Fibroblast of mammary gland (primary cell): ENCODE data around the gene WDR70.

Experiments
- DNase-seq: peaks from one replicate; pipeline ENCODE4 v3.0.0-alpha.2; 2010; ENCODE audit warnings: low read depth
- H3K4me3 ChIP-seq: 2 replicates; pipeline ENCODE4 v1.5.1; 2011; ENCODE audit warnings: low read depth, mild to moderate bottlenecking, low read length, moderate library complexity; ENCODE audit not compliant: control insufficient read depth
- CTCF ChIP-seq: conservative IDR thresholded peaks from 2 replicates; pipeline ENCODE4 v1.5.1; 2011; ENCODE audit warnings: low read depth, low read length, inconsistent platforms; ENCODE audit not compliant: control insufficient read depth, insufficient read depth

The WDR70 gene

GRCh38 chr5:37565062-37565670 lies 186.0 kb downstream of the WDR70 start:
- H3K4me3 ChIP-seq = no peak overlapping the region
- DNase-seq = no peak
- TF ChIP-seq CTCF = no peak

GRCh38 chr5:37567566-37567965 lies 188.4 kb downstream of the WDR70 start:
- H3K4me3 ChIP-seq = no peak overlapping the region
- TF ChIP-seq CTCF = no peak
- DNase-seq = no peak

- TF ChIP-seq CTCF = no peak
- no peak overlapping the region for H3K4me3 ChIP-seq
- DNase-seq = no peak
These were observed 189.1 kb downstream of the WDR70 start for GRCh38 chr5:37568018-37568753.

GRCh38 chr5:37568893-37569292 lies 189.8 kb downstream of the WDR70 start:
- no peak for DNase-seq
- TF ChIP-seq CTCF = no peak
- H3K4me3 ChIP-seq = no peak overlapping the region

- no peak for TF ChIP-seq CTCF
- DNase-seq = no peak
- H3K4me3 ChIP-seq = no peak overlapping the region
These were observed 190.3 kb downstream of the WDR70 start for GRCh38 chr5:37569466-37569865.

- no peak overlapping the region for H3K4me3 ChIP-seq
- DNase-seq = no peak
- TF ChIP-seq CTCF = no peak
These were observed 191.5 kb downstream of the WDR70 start for GRCh38 chr5:37570597-37570996.
